Stimulated activated CD4-positive, alpha-beta T cell treated with anti-CD3 and anti-CD28 coated beads, TNF-alpha, amount 100 ng/mL, for 24 hours (primary cell): Measurements from ENCODE around the gene PPY.
"Not testable (repeated sequence)": the region's sequence is repeated elsewhere in the genome, so short reads cannot be mapped to it uniquely, and the experiment has no call there.

ENCODE experiments used
- DNase-seq, 3 experiments: peaks; one replicate each; pipeline ENCODE4 v3.0.0-alpha.2; 2020; ENCODE audit warnings: low read depth in 3 of 3

The PPY gene

DNA sequence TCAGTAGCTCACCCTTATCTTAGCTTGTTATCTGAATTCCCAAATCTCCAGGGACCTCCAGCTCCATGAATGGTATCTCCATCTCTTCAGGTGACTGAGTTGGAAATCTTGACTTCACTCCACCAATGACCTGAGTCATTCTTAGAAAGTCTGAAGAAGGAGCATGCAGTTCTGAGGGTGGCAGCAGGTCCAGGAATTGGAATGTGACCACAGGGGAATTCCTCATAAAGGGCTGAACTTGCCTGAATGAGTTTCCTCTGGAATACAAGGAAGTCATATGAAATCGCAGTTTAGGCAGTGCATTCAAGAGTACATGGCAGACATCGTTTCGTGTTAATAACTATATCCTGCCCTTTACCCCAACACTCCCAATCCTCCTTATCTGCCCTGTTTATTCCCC lies 24.0 kb upstream of the PPY start:
- DNase-seq = no peak

DNA sequence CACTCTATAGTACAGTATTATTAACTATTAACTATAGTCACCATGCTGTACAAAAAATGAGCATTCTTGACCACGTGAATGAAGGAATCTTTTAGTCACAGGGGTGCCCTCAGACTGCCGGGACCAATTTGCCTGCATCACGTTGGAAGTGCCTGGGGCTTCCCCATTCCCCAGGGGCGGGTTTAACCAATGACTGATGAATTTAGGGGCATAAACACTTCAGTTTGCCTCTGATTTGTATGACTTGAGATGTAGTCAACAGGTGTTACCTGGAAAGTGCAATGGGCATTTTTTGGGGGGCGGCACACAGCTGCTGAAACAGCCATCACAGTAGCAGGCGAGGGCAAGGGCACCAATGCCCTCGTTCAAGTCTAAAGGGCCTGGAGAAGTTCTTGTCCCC lies 20.2 kb upstream of the PPY start:
- DNase-seq = no peak

DNA sequence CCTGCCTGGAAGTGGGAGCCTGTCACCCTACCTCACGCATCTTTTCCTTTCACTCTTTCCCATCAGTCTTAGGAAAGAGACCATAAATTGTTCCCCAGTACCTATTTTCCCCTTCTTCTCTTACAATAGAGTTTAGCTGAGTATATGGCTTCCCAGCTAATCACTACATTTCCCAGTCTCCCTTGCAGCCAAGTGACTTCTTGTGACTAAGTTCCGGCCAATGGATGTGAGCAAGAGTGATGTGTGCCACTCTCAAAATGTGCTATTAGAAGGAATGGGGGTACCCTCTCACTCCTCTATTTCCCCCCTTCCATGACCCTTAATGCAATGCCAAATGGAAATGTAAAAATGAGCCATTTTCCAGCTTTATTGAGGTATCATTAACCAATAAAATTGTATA lies 19.7 kb upstream of the PPY start:
- no peak for DNase-seq

DNA sequence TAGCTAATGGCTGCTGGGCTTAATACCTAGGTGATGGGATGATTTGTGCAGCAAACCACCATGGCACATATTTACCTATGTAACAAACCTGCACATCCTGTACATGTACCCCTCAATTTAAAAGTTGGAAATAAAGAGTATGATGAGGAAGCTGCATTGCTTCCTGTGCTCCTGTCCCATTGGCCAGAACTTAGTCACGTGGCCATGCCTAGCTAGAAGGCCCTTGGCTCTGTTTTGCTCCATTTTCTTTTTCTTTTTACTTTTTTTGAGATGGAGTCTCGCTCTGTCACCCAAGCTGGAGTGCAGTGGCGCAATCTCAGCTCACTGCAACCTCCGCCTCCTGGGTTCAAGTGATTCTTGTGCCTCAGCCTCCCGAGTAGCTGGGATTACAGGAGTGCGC lies 19.0 kb upstream of the PPY start:
- not testable (repeated sequence) for DNase-seq

DNA sequence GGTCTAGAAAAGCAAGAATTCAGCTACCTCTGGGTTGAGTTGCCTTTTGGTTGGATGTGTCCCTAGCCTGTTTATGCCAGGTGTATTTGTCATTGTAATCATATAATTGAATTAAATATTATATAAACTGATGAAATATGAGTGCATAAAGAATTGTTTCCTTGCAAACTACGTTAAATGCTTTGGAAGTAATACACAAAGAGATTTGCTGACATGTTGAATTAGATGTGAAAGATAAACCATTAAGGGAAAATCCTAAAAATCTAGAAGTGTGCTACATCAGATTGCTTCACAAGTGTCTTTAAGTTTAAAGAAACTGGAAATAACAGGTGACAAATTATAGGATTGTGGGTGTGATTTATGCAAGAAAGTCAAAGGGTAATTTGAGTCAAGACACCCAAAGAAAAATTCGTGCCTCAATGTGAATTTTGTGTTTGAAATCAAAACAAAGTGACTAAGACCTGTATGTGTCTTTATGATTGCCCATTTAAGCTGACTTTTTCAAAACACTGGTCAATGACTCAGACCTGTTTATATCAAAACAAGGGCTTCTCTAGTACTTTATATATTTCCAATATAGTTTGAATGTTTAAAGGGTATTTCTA lies 16.6 kb upstream of the PPY start:
- no peak for DNase-seq

DNA sequence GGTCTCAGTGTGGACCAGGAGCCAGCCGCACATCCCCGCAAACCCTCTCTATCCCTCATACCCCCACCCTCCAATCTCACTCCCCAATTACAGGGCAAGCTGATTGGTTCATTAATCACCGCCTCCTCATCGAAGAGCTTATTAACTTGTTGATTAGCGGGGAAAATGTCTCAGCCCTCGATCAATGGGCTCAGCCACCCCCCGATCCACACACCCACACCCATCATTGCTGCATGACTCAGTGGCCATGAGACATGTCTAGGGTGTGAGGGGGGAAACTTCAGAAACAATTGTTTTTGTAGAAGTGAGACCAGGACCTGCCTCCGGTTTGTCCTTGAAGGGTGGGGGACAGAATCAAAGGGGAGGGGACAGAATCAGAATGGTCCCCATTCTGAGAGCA lies 13.9 kb upstream of the PPY start:
- no peak for DNase-seq

DNA sequence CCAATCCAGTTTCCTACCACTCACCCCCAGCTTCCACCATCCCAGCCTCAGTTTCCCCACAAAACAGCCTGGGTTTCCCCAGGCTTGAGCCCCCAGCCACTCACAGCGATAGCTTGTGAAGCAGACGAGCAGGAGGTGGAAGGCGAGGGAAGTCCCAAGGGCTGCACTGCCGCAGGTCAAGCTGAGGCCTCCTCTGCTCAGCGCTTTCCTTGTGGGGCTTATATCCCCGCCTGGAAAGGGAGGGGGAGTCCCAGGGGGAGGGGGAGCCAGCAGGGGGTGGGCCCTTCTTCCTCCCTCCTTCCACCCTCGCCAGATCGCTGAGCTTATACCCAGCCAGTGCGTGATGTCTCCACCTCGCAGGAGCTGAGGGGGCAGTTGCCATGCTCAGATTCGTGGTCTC lies 11.5 kb upstream of the PPY start, which contains the start of gene PYY:
Gene PYY, minus strand, starts transcription at position 195 of the 400 bp plus-strand sequence. CDS start 457 bp downstream, outside the sequence.
- no peak for DNase-seq

DNA sequence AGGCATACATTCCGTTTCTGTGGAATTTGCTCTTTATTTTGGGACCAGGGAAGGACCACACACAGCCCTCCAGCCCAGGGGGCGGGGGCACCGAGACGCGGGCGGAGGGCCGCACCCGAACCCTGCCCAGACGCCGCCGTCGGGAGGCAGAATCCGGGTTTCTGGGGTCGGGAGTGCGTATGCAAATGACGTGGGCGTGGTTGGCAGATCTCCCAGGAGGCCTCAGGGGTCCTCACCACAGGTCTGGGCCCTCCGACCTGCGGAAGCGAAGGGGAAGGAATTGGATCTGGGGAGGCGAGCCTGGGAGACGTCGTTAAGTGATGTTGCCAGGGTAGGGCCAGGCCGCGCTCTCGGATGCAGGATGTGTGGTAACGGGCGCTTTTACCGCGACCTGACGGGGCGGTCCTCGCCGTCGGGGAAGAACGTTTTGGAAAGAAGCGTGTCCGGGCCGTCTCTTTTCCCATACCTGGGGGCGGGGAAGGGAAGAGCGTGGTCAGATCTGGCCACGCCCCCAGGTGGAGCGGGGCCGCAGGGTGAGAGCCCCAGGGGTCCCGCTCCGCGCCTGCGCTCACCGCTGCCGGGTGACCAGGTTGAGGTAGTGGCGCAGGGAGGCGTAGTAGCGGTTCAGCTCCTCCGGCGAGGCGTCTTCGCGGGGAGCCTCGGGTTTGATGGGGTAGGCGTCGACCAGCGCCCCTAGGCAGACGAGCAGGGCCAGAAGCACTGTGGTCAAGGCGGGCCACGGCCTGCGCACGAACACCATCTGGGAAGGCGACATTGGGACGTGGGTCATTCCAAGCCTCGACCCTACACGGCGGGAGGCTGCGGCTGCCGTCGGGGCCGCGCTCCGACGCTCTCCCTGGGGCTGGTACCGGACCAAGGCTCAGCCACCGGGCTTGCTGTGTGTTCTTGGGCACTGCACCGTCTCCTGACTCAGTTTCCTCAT lies 10.7 kb upstream of the PPY start:
- no peak for DNase-seq

DNA sequence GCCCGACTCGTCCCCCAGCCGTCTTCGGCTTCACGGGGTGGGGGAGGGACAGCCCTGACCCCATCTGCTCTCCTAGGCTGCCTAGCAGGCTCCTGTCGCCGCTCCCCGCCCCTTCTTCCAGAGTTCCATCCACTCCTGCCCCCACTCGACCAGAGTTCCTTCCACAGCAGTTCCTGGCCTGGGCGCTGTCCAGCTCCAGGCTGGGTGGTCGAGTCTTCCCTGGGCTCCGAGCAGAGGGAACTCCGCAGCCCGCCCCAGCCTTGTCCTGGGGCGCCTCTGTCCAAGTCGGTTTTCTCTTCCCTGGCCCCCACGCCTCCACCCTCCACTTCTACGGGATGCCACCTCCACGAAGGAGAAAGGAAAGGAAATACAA lies 10.1 kb upstream of the PPY start:
- DNase-seq = no peak

DNA sequence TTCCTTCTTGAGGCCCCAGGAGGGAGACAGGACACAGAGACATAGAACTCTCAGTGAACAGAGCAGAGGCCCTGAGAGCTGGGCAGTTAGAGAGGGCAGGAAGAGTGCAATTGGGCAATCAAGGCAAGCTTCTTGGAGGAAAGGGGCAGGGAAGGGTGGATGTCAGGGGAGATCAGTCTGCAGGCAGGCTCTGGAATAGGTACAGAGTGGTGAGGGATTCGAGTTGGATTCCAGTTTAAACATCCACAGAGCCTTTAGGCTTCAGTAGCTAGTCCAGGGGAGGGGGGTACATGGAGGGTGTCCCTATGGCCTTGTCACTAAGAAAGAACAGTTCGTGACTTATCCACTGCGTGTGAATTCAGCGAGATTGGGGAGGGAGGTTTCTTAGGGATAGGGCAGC lies 9.5 kb upstream of the PPY start:
- no peak for DNase-seq

DNA sequence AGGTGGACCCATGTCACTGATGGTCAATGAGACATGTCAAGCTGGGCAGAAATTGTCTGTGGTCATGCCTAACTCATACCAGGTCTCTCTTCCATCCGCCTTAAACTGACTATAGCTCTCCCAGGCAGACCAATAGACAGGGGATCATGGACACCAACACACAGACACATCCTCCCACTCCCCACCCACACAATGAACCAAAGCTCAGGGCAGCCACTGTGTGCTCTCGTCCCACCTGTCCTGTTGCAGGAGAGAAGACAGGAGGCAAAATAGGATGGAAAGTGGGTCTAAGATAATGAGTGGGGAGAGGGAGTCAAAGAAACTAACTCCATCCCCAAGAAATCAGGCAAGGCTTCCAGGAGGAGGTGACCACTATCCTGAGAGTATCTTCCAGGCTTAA lies 8.3 kb upstream of the PPY start:
- no peak for DNase-seq

DNA sequence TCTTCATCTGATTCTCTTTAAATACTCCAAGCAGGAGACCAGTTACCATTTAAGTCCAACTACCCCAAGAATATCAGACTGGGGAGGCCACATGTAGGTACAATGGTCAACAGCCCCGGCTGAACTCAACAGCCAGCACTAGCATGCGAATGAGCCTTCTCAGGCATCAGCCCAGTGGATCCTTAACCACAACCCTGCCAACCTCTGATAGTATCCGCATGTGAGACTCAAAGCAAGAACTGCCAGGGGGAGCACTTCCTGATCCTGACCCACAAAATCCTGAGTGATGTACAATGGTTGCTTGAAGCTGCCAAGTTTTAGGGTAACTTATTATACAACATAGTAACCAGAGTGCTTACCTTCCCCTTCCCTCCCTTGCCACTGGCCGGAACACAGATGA lies 7.5 kb upstream of the PPY start:
- DNase-seq = no peak

DNA sequence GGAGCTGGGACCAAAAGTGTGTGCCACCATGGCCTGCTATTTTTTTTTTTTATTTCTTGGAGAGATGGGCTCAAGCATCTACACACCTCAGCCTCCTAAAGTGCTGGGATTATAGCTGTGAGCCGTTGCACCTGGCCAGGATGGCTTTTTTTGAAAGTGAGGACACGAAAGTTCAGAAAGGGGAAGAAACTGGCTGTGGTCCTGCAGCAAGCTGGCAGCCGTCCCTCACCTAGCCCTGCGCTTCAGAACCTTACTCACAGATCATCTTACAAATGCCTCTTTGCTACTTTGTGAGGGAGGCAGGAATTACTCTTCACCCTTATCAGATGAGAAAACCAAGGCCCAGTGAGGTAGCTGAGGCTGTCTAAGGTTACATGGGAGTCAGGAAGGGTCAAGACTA lies 4.5 kb upstream of the PPY start:
- DNase-seq = no peak

DNA sequence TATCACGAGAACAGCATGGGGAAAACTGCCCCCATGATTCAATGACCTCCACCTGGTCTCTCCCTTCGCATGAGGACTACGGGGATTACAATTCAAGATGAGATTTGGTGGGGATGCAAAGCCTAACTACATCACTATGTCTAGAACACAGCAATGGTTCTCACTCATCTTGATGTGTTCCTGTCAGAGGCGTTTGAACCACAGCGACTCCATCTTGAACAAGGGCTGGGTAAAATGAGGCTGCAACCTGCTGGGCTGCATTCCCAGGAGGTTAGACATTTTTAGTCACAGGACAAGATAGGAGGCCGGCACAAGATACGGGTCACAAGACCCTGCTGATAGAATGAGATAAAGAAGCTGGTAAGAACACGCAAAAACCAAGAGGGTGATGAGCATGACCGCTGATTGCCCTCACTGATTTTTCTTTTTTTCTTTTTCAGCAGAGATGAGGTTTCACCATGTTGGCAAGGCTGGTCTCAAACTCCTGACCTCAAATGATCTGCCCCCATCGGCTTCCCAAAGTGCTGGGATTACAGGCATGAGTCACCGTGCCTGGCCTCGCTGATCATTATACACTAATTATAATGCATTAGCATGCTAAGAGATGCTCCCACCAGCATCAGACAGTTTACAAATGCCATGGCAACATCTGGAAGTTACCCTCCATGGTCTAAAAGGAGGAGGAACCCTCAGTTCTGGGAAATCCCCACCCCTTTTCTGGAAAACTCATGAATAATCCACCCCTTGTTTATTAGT lies 3.0 kb upstream of the PPY start:
- no peak for DNase-seq

DNA sequence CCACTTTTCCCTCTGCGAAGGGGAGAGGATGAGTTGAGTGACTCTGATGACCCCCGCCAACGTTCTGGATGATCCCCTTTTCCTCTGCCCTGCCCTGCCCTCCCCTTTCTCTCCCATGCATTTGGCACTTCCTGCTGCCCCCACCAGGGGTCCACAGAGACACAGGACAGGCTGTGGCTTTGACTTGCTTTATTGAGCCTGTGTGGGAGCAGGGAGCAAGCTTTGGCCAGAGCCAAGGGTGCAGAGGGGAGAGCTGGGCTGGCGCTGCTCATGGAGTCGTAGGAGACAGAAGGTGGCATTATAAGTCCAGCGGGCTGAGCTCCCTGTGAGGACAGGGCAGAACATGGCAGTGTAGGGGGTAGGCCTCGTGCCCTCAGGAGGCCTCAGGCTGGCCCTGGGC lies 1.6 kb downstream of the PPY start:
- DNase-seq = no peak

DNA sequence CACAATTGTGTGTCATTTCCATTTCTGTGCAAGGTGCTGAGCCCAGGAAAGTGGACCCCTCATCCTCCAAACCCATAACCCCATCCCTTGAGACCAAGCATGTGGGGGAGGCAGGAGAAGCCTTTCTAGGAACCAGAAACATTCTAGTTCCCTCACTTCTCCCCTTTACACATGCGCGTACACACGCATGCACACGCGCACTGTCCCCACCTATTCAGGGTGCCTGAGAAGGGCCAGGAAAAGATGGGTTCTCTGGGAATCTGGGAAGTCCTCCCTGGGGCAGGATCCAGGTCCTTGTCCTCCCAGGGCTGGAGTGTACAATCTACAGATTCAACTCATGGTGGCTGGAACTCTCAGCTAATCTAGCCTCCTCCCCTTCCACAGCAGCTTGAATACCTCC lies 2.4 kb downstream of the PPY start:
- no peak for DNase-seq

DNA sequence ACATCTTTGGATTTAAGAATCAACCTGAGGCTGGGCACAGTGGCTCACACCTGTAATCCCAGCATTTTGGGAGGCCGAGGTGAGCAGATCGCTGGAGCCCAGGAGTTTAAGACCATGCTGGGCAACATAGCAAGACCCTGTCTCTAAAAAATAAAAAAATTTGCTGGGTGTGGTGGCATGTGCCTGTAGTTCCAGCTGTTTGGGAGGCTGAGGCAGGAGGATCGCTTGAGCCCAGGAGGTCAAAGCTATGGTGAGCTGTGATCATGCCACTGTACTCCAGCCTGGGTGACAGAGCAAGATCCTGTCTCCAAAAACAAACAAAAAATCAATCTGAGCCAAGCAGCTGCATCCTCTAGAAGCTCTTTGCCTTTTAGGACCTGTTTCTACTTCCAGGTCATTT lies 2.8 kb downstream of the PPY start:
- DNase-seq = not testable (repeated sequence)

DNA sequence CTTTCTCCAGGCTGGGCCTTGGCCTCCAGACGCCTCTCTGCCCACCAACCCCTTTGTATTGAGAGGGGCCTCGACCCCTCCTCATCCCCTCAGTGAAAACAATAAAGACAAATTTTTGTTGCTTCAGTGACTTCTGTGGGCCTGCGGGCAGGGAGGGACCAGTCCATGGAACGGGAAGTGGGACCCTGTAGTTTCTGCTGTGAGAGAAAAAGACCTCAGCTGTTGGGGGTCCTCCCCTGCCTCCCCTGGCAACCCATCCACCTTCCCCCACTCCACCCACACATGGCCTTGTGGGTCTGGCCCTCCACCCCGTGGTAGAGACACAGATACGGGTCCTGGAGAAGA lies 3.5 kb downstream of the PPY start:
- no peak for DNase-seq

DNA sequence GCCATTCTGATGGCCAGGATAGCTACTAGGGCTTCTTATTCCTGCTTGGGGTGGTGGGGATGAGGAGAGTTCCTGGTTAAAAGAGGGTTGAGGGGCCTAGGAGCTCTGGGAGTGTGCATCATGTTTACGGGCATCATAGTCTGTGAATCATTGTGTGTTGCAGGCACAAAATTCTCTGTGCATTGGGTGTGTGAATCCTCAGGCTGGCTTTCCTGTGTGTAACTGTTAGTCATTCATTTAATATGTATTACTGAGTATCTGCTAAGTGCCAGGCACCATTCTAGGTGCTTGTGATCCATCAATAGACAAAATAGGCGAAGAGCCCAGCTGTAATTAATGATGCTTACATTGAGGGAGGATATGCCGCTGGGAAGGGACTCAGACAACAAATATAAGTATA lies 5.8 kb downstream of the PPY start:
- no peak for DNase-seq

DNA sequence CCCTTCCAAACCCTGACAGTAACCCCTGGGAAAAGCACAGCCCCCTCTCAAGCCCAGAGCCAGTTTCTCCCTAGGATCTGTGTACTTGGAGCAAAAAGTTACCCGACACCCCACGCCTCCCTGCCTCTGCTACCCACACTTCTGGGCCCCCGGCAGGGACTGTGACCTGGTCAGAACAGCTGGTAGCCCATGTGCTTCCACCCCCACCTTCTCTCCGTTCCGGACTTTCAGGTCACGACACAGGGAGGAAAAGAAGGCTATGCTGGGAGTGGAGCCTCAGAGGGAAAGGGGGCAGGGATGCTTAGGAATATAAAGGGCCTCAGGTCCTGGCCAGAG lies 6.4 kb downstream of the PPY start:
- DNase-seq = no peak

DNA sequence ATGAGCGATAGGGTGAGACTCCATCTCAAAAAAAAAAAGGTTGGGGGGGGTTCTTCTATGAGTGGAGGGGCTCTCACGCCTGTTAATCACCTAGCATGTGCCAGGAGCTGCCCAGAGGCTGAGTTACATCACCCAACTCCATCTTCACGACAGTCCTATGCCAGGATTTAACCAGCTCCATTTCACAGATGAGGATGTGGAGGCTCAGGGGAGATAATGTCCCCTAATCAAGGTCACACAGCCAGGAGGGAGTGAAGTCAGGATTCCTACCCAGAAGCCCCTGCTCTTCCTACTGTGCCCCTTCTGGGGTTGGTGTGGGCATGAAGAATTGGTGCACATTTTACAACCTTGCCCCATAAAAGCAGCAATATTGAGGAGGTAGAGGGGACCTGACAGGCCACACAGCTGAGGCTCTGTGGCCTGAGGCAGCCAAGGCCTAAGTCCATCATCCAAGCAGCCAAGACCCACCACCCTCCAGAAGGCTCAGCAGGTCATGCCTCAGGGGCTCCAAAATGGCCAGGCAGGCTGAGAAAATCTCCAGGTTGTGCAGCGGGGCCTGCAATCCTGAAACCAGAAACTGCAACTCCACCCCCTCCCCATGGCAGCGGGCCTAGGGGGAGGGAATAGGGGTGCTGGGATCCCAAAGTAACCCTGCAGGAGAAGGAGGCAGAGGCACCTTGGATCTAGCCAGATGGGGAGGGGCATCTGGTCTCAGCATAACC lies 6.9 kb downstream of the PPY start:
- no peak for DNase-seq

DNA sequence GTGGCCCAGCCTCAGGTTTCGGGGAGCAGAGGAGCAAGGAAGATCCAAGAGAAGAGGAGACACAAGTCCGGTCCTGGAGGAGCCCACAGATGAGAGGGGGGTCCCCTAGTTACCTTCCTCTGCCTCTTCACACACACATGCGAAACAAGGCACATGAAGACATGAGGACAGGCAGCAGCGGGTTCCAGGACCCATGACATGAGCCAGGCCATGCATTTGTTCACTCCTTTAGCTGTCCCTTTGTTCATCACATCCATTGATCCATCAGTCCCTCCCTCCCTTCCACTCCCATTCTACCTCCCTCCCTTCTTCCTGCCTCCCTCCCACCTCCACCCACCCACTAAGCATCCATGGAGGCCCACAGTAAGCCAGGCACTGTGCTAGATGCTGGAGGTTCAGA lies 9.4 kb downstream of the PPY start:
- DNase-seq = no peak
